Sigmoid colon (tissue), 7 donors: ENCODE results near the gene KCNJ15. TPM values are rescaled to one million over a fixed set of nuclear protein-coding genes. Genes with fewer than 3 reads are reported as not detected.

ENCODE experiments used
- DNase-seq: peaks from one replicate; pipeline ENCODE4 v3.0.0-alpha.2; 2019
- H3K27ac ChIP-seq, 4 donors: fragments of 200-600 bp; sonication (generic); one replicate each; pipeline ENCODE4 v1.5.1; 2016 to 2019; ENCODE audit warnings: mild to moderate bottlenecking in 1 of 4
- H3K27me3 ChIP-seq, 3 donors: fragments of 200-600 bp; sonication (generic); one replicate each; pipeline ENCODE4 v1.5.1; 2019; ENCODE audit warnings: mild to moderate bottlenecking in 1 of 3
- H3K36me3 ChIP-seq, 4 donors: fragments of 200-600 bp; sonication (generic); one replicate each; pipeline ENCODE4 v1.5.1; 2016 to 2019
- H3K4me1 ChIP-seq, 4 donors: fragments of 200-600 bp; sonication (generic); one replicate each; pipeline ENCODE4 v1.5.1; 2017 to 2019
- H3K4me3 ChIP-seq, 4 donors: fragments of 200-600 bp; sonication (generic); one replicate each; pipeline ENCODE4 v1.5.1; 2017 to 2019; ENCODE audit warnings: mild to moderate bottlenecking in 2 of 4, moderate library complexity in 1 of 4
- H3K9me3 ChIP-seq, 4 donors: fragments of 200-600 bp in 3 of 4; sonication (generic) in 3 of 4; one replicate each; pipeline versions ENCODE4 v1.5.1 to v1.6.1; 2013 to 2019
- EP300 ChIP-seq, 4 donors: sonication (generic); formaldehyde crosslinking; IDR thresholded peaks; one replicate each; pipeline ENCODE4 v1.6.1; 2017; ENCODE audit warnings: antibody characterized with exemption in 4 of 4
- POLR2A ChIP-seq, 2 donors: fragments of 450-650 bp; IDR thresholded peaks; one replicate each; pipeline ENCODE4 v1.6.1; 2016; ENCODE audit warnings: antibody characterized with exemption in 2 of 2, mild to moderate bottlenecking in 2 of 2, moderate library complexity in 2 of 2
- POLR2AphosphoS5 ChIP-seq, 4 donors: sonication (generic); formaldehyde crosslinking; IDR thresholded peaks; one replicate each; pipeline ENCODE4 v1.6.1; 2017; ENCODE audit warnings: antibody characterized with exemption in 4 of 4
- WGBS, 2 donors: extraction: QIAGEN DNeasy Blood & Tissue Kit; methylation state at CpG; one replicate each; pipeline ENCODE4 v1.1.7; 2013; 5-methylcytosine and 5-hydroxymethylcytosine counted together
- intact Hi-C: fragments of 100-400 bp; cut with DNase I; formaldehyde crosslinking; loops from one replicate; pipeline ENCODE4 v1.15.1; 2023
- polyA plus RNA-seq, 3 donors: library from polyadenylated mRNA; stranded (reverse); fragments of 200-250 nt; gene quantifications; one replicate each; pipeline ENCODE4 v1.2.3, GENCODE V29; 2013
- total RNA-seq, 4 donors: library from RNA; depleted of rRNA; stranded (reverse); fragments of >200 nt; gene quantifications; one replicate each; pipeline ENCODE4 v1.1.0, GENCODE V29; 2016
- TF ChIP-seq, protein P1 (sequence below), 4 experiments: fragments of 450-650 bp in 3 of 4; fragments of 200-600 bp in 1 of 4; IDR thresholded peaks; one replicate each; pipeline ENCODE4 v1.5.1; 2016 to 2019; ENCODE audit warnings: antibody characterized with exemption in 4 of 4, mild to moderate bottlenecking in 3 of 4, moderate library complexity in 2 of 4
- donor health status: healthy with polysubstance abuse.
- donor health status: Bipolar disorder and iron deficiency.
- donor health status: healthy.

The KCNJ15 gene
- total and polyA plus RNA-seq, 7 donors: 0.22 to 0.60 (median 0.49) TPM; not detected in 4

DNA sequence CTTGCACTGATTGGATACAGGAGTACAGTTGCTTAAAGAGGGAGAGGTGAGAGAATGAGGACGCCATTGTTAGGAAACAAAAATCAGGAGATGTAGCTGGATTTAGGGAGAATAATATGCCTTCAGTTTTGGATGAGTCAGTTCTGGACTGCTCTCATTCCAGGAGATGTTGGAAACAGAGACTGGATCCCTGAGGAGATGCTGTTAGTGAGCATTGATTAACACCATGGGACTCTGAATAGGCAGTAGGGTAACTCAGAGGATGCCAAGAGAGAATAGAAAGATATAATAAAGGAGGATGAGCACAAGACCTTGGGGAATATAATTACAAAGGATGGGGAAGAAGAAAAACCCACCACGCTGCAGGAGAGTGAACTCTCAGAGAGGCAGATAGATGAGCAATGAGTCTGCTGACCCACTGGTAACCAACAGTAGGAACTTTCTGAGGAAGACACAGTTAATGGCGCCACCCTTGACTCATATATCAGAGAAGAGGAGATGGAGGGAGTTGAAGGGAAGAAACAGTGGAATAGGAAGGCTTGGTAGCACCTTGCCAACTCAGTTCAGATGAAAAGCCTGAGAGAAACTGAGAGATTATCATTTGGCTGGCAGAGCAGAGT is 10.5 kb downstream of the KCNJ15 start:
- intact Hi-C loops: no loop called here
- Histone ChIP-seq H3K4me1 (no peaks in the 10 kb centered on the region), H3K4me3 (no peak overlapping the region), H3K9me3 (no peaks in the 10 kb centered on the region), H3K36me3 (no peaks in the 10 kb centered on the region), H3K27me3 (peaks cover 0 to 4% (median 0%) of the 10 kb centered on the region in 3 donors), H3K27ac (no peak overlapping the region)
- DNase-seq: no peak
- TF ChIP-seq, protein P1, sequence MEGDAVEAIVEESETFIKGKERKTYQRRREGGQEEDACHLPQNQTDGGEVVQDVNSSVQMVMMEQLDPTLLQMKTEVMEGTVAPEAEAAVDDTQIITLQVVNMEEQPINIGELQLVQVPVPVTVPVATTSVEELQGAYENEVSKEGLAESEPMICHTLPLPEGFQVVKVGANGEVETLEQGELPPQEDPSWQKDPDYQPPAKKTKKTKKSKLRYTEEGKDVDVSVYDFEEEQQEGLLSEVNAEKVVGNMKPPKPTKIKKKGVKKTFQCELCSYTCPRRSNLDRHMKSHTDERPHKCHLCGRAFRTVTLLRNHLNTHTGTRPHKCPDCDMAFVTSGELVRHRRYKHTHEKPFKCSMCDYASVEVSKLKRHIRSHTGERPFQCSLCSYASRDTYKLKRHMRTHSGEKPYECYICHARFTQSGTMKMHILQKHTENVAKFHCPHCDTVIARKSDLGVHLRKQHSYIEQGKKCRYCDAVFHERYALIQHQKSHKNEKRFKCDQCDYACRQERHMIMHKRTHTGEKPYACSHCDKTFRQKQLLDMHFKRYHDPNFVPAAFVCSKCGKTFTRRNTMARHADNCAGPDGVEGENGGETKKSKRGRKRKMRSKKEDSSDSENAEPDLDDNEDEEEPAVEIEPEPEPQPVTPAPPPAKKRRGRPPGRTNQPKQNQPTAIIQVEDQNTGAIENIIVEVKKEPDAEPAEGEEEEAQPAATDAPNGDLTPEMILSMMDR (IDR thresholded peaks at IDR 0.05): no peak
- TF ChIP-seq EP300 (IDR thresholded peaks at IDR 0.05) (no peak), POLR2AphosphoS5 (IDR thresholded peaks at IDR 0.05) (no peak)
- 89 to 96% methylated on average over 3 of the region's 3 CpGs for WGBS, 2 donors

GRCh38 chr21:38267991-38268863 is 11.4 kb downstream of the KCNJ15 start:
- Histone ChIP-seq H3K4me1 (no peaks in the 10 kb centered on the region), H3K4me3 (no peak overlapping the region), H3K27ac (no peak overlapping the region), H3K27me3 (peaks cover 0 to 4% (median 0%) of the 10 kb centered on the region in 3 donors), H3K36me3 (no peaks in the 10 kb centered on the region), H3K9me3 (no peaks in the 10 kb centered on the region)
- 39 to 65% methylated on average over 5 of the region's 5 CpGs for whole genome bisulfite sequencing, 2 donors
- DNase-seq: no peak
- intact Hi-C loops: no loop called here
- no peak for TF ChIP-seq EP300 (IDR thresholded peaks at IDR 0.05)
- no peak for TF ChIP-seq POLR2A (IDR thresholded peaks at IDR 0.05)
- TF ChIP-seq, protein P1 (IDR thresholded peaks at IDR 0.05): no peak
- no peak for TF ChIP-seq POLR2AphosphoS5 (IDR thresholded peaks at IDR 0.05)

GRCh38 chr21:38268864-38269575 is 12.2 kb downstream of the KCNJ15 start:
- H3K4me1 ChIP-seq: no peaks in the 10 kb centered on the region

GRCh38 chr21:38269576-38269936 is 12.8 kb downstream of the KCNJ15 start:
- Histone ChIP-seq H3K27me3 (peaks cover 0 to 4% (median 0%) of the 10 kb centered on the region in 3 donors), H3K4me1 (no peaks in the 10 kb centered on the region), H3K36me3 (no peaks in the 10 kb centered on the region), H3K27ac (no peak overlapping the region), H3K9me3 (no peaks in the 10 kb centered on the region), H3K4me3 (no peak overlapping the region)
- intact Hi-C loops: no loop called here
- no peak for DNase-seq
- WGBS, 2 donors: 13 to 32% methylated on average over 2 of the region's 2 CpGs
- TF ChIP-seq, protein P1 (IDR thresholded peaks at IDR 0.05): no peak
- TF ChIP-seq EP300 (IDR thresholded peaks at IDR 0.05) (no peak), POLR2AphosphoS5 (IDR thresholded peaks at IDR 0.05) (no peak), POLR2A (IDR thresholded peaks at IDR 0.05) (no peak)

More at GRCh38 chr21:38268864-38269575, 12.2 kb downstream of the KCNJ15 start:
- Histone ChIP-seq H3K27me3 (peaks cover 0 to 4% (median 0%) of the 10 kb centered on the region in 3 donors), H3K27ac (no peak overlapping the region), H3K4me3 (no peak overlapping the region), H3K9me3 (no peaks in the 10 kb centered on the region), H3K36me3 (no peaks in the 10 kb centered on the region)
- 56 to 66% methylated on average over 5 of the region's 5 CpGs for WGBS, 2 donors
- DNase-seq: no peak
- intact Hi-C loops: no loop called here
- TF ChIP-seq POLR2AphosphoS5 (IDR thresholded peaks at IDR 0.05) (no peak), EP300 (IDR thresholded peaks at IDR 0.05) (no peak), POLR2A (IDR thresholded peaks at IDR 0.05) (no peak)
- TF ChIP-seq, protein P1 (IDR thresholded peaks at IDR 0.05): no peak
